Activated CD4-positive, alpha-beta T cell treated with anti-CD3 and anti-CD28 coated beads, Interleukin-2, amount 50 U/mL, for 16 hours (primary cell): ENCODE results near the gene PPP1R8.
A peak's percentile ranks its signal among the peaks of the same experiment; 100 is the strongest.
"Not testable (repeated sequence)": the region's sequence is repeated elsewhere in the genome, so short reads cannot be mapped to it uniquely, and the experiment has no call there.

Experiments
- DNase-seq: peaks from one replicate; pipeline ENCODE4 v3.0.0-alpha.2; 2020

PPP1R8 gene

DNA sequence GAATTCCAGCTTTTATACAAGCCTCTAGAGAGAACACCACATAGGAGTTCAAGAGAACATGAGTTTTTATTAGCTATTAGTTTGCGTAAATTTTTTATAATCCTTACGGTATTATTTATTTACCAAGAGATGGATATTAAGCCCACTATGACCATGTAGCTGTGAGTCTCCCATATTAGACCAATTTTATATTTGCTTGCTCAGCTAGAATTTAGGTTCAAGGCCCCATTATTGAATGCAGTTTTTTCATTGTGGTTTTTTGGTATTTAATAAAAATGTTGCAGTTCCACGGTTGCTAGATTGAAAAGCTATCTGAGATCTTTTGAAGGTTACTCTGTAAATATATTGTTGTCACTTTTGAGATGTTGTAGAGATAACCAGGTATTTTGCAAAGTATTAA lies 2.9 kb downstream of the PPP1R8 start:
- DNase-seq: no peak

DNA sequence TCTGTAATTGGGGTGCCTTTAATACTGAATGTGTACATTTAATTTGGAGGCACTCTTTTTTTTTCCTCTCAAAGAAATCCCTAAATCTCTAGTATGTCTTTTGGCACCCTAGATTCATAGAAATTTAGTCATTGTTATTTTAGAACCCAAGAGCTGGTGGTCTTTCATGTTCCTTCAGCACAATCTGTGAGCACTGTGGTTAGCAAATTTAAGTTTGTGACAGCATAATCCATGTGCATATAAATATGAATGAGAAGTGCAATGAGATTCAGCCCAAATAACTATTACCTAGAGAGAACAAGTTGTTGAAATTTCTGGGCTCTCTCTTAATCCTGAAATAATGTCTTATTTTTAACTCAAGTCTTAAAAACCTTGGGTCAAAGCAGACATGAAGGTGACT lies 4.5 kb downstream of the PPP1R8 start:
- DNase-seq: no peak

DNA sequence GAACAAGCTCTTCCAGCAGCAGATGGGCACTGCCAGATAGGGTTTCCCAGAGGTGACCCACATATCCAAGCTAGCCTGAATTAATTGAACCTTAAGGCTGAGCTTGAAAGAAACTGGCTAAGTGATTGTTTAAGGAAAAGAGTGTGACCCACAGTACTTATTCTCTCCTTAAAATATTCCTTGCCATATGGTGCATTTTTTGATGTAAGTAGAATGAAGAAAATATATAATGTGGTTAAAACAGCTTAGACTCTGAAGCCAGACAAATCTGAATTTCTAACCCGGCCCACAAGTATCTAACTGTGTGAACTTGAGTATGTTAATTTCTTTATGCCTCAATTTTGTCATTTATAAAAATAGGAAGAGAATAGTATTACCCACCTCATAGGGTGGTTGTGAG lies 4.9 kb downstream of the PPP1R8 start:
- no peak for DNase-seq

DNA sequence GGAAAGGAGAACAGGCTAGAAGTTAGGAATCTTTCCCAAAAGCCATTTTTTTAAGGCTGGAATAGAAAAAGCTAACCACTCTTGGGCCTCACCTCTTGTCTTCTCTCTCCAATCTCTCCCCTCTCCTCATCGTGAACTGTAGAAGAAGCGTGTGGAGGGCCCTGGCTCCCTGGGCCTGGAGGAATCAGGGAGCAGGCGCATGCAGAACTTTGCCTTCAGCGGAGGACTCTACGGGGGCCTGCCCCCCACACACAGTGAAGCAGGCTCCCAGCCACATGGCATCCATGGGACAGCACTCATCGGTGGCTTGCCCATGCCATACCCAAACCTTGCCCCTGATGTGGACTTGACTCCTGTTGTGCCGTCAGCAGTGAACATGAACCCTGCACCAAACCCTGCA lies 19.4 kb downstream of the PPP1R8 start:
- no peak for DNase-seq

DNA sequence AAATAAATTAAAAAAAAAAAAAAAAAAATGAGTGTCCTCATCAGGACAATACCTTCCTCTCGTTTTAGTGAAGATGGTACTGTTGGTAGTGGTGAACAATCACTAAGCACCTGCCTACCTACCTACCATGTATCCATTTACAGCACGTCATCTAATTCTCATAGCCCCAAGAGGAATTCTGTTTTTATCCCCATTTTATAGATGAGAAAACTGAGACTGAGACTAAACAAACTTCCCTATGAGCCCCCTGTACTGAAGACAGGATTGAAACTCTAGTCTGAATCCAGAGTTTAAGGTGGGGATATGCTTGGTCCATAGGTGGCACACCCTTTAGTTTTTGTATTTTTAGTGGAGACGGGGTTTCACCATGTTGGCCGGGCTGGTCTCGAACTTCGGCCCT lies 24.5 kb downstream of the PPP1R8 start:
- DNase-seq: no peak

DNA sequence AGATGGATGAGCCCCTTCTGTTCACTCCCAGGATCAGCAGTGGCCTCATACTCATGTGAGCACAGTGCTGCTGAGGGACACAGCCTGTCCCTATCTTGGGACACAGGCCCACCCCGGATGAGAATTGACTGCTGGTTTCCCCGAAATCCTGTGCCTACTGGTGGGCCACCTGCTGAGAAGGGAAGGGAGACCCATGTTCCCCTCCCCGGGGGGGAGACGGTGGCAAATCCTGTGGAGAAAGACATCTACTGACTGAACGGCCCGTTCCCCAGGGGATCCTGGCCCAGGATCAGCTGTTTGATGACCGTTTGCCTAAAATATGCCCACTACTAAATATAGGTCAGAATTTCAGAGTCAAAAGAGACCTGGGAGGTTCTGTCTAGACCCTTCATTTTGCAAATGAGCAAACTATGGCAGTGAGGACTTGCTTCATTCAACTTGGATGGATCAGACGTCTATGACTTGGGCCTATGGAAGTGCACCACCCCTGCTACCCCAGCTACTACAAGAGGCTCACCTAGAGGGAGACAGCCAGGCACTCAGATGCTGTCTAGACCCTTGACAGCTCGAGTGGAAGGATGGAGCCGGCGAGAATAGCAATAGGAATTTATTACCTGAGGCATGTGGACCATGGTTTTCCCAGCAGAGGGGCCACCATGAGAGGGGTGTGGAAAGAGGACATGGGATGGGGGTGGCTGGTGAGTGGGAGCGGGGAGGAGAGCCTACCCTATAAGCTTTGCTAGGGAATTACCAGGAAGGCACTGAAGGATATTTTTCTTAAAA lies 26.2 kb downstream of the PPP1R8 start:
- DNase-seq: no peak

DNA sequence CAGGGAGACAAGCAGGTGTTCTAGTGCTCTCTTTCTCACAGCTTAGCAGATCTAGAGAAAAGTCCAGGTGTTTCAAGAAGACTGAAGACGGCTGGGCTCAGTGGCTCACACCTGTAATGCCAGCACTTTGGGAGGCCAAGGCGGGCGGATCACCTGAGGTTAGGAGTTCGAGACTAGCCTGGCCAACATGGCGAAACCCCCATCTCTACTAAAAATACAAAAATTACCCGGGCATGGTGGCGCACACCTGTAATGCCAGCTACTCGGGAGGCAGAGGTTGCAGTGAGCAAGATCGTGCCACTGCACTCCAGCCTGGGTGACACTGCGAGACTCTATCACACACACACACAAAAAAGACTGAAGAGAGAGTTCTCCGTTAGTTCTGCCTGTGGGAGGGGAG lies 27.0 kb downstream of the PPP1R8 start:
- DNase-seq: not testable (repeated sequence)

DNA sequence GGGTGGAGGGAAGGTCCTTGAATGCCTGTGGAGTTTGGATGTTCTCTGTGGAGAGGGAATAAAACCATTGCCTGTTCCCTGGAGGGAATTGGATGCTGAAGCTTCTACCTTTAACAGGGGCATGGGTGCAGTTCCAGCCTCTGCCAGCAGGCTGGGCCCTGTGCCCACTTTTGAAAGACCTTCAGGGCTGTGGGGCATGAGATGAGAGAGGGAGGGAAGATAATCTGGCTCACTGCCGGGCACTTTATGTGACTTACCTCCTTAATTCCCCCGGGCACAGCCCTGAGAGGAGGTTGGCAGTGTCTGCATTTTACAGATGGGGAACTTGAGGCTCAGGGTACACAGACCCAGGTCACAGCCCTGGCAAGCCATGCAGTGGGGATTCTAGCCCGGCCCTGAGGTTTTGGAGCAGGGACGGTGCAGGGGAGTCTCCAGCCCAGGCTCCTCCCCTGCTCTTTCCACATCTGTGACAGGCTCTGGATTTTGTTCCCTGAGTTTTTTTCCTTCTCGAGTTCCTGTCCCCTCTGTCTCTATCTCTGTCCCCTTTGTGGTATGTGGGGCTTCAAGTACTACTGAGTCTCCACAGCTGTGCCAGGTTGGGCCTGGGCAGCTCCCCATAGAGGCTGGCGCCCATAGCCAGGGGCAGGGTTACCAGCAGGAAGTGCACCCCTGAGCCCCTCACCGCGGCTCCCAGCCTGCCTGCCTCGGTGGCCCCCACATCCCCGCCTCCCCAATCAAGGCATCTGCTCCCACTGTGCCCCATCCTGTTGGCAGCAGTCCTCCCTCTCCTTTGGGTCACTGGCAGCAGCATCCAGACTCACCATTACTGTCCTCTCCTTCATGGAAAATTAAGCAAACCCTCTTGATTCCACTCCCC lies 27.7 kb downstream of the PPP1R8 start:
- DNase-seq: peak; percentile 83

DNA sequence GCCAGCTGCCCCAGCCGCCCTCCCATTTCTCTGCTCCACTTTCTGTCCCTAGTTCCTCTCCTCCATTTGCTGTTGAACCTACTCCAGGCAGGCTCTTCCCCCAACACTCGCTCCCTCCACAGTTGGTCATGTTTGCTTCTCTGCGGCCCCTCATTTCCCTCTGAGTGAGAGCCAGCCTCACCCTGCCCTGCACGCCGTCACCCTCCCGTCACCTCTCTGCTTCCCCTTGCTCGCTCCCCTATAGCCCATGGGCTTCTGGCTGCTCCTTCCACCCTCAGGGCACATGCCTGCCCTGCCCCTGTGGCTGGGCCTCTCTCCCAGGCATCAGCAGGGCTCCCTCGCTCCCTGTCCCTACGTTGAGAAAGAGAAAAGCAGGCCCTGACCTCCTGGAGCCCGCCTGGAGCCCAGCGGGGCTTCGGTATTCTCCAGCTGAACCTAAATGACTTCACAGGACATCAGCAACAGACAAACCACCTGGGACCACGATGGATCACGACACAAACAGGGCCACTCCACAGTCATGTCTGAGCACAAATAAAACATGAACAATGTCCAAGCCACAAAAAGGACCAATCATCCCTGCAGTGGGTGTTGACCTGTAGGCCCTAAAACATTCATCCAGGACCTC lies 28.5 kb downstream of the PPP1R8 start:
- DNase-seq: no peak

DNA sequence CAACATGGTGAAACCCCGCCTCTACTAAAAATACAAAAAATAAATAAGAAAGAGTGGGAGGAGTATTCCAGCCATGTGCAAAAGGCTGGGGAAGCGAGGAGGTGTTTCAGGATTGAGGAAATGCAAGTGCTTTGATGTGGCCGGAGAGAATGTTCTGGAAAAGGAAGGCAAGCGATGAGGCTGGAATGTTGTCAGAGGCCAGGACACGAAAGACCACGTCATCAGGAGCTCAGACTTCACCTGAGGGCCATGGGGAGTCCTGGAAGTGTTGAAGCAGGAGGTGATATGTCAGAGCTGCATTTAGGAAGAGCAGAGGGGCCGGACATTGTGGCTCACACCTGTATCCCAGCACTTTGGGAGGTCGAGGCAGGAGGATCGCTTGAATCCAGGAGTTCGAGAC lies 30.9 kb downstream of the PPP1R8 start:
- no peak for DNase-seq

DNA sequence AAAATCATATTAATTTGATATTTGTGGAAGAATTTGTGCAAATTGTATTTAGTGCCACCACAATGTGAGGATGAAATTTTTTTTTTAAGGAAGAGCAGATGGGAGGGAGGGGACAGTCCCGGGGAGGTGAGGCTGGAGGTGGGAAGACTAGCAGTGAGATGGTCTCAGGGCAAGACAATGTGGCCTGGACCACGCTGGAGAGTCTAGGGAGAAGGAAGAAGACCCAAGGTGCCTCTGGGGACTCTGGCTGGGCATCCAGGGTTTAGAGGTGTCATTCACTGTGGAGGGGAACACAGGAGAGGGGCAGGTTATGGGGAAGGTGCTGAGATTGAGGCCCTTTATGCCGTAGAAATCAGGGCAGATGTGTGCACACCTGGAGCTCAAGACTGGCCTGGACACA lies 31.4 kb downstream of the PPP1R8 start:
- no peak for DNase-seq

DNA sequence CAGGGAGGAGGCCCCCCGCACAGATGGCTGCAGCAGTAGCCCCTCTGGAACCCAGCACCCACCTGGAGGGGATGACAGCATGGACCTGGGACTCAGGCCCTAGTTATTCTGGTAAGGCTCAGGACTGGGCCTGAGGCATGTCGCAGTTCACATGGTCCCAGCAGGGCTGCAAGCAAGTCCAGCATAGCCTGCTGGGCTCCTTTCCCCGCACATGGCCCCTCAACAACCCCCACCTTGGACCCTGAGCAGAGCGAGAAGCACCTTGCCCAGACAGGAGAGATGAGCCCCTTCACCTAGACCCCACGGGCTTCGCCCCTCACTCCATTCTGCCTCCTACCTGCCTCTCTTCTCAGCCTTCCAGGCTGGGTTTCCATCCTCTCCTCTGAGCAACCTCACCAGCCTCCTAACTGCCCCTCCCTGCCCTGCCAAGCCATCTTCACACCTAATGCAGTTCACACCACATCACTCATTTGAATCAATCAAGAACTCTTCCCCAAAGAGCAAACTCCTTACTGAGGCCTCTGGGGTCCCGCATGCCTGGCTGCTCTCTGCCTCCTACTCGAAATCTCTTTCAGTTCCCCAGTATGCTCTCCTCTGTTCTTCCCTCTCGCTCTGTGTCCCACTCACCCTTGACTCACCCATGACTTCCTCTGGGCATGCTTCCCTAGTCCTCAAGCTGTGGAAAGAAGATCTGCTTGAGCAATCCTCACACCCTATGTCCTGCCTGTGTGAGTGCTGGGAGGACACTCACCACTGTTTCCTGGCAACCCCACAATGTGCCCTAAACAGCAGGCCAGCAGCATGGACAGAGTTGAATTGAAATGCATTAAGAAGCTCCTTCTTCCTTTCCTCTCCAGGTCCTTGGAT lies 32.3 kb downstream of the PPP1R8 start:
- DNase-seq: no peak

DNA sequence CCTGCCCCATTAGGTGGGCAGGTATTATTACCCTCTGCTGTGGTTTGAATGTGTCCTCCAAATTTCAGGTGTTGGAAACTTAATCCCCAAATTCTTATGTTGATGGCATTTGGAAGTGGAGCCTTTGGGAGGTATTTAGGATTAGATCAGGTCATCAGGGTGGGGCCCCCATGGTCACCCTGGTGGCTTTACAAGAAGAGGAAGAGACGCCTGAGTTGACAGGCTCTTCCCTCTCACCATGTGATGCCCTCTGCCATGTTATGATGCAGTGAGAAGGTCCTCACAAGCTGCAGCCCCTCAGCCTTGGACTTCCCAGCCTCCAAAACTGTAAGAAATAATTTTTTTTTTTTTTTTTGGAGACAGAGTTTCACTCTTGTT lies 32.9 kb downstream of the PPP1R8 start:
- no peak for DNase-seq

DNA sequence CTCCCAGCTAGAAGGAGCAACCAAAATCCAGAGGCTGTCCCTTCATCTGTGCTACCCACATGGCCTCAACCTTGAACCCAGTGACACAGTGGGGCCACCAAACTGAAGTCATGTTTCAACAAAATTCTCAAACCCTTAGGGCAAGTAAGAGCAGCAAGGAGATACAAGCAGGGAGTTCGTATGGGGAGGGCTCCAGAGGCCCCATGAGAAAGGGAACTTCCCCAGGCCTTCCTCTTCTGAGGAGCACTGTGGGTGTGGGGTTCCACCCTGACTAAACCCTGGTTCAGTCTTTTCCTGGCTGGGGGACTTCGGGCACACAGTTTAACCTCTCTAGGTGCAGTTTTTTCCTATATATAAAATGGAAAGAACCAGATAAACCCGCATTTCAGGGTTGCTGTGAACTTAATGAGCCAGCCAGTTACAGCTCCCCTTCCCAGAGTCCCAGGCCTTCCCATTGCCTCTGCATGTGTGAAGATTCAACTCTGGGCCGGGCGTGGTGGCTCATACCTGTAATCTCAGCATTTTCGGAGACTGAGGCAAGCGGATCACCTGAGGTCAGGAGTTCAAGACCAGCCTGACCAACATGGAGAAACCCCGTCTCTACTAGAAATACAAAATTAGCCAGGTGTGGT lies 33.8 kb downstream of the PPP1R8 start:
- DNase-seq: peak; percentile 18

DNA sequence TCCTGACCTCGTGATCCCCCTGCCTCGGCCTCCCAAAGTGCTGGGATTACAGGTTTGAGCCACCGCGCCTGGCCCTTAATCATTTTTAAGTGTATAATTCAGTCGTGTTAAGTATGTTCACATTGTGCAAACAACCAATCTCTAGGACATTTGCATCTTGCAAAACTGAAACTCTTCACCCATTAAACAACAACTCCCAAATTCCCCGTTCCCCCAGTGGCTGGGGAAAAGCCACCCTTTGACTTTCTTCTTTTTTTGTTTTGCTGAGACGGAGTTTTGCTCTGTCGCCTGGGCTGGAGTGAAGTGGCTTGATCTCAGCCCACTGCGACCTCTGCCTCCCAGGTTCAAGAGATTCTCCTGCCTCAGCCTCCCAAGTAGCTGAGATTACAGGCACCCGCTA lies 35.2 kb downstream of the PPP1R8 start:
- DNase-seq: no peak

DNA sequence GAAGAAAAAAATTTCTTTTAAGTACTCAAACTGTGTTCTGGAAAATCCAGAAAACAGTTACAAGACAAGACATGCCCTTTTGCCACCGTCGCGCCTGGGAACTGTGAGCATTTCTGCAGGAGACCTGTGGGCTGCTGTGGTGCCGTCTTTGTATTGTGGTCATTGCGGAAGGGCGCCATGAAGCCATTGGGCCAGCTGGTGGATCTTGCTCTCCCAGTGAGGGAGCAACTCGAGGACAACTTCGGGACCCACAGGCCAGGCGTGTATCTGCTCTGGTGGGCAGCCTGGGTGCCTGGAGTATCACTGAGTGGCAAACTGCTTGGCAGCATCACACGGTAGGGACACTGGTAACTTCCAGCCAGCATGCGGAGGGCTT lies 38.0 kb downstream of the PPP1R8 start:
- DNase-seq: no peak

DNA sequence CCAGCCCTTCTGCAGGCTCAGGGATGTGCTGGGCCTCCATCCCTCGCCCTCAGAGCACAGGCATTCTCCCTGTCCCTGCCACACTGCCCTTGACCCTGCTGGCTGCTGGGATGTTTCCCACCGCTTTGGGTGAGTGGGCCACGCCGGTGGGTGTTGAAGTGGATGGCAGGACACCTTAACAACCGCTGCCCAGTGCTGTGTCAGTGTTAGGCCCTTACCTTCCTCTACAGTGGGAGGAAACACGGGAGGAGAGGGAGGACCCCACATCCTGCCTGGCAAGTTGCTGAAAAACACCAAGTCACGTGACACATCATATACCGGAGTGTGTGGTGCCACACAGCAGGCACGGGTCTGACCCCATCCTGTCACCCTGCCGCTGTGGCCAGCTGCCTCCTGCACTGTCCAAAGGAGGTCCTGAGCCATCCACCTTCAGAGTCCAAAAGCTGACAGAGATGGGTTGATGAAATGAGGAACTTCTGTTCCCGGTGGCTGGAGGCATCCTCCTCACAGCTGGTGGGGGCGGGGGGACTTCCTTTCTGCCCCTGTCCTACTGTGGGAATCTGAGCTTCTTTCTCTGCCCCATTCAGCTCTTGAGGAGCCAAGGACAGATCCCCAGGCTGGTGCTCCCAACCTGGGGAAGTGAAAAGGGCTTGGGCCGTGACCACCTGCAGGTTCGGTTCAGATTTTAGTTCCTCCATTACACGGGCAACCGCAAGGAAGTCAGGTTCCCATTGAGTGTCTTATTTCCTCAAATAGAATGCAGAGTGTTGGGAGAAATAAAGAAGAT lies 38.5 kb downstream of the PPP1R8 start:
- DNase-seq: peak; percentile 83

DNA sequence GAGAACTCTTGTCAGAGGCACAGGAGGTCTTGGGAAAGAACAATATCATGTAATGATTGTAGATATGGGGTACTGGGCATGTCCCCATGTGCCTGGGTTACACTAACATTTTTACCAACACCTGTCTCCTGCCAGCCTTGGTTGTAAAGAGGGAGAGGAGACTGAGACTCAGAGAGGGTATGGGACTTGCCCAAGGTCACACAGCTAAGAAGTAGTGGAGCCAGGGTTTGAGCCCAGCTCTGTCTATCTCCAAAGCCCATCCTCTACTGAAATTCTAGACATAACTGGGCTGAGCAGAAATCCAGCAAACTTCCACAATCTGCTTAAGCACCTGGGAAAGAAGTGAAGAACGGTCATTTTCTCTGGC lies 39.1 kb downstream of the PPP1R8 start:
- no peak for DNase-seq

DNA sequence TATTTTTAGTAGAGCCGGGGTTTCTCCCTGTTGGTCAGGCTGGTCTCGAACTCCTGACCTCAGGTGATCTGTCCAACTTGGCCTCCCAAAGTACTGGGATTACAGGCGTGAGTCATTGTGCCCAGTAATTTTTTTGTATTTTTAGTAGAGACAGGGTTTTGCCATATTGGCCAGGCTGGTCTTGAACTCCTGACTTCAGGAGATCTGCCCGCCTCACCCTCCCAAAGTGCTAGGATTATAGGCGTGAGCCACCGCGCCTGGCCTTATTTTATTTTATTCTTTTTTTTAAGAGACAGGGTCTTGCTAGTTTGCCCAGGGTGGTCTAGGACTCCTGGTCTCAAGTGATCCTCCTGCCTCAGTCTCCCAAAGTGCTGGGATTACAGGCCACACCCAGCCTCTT lies 40.5 kb downstream of the PPP1R8 start:
- DNase-seq: not testable (repeated sequence)

DNA sequence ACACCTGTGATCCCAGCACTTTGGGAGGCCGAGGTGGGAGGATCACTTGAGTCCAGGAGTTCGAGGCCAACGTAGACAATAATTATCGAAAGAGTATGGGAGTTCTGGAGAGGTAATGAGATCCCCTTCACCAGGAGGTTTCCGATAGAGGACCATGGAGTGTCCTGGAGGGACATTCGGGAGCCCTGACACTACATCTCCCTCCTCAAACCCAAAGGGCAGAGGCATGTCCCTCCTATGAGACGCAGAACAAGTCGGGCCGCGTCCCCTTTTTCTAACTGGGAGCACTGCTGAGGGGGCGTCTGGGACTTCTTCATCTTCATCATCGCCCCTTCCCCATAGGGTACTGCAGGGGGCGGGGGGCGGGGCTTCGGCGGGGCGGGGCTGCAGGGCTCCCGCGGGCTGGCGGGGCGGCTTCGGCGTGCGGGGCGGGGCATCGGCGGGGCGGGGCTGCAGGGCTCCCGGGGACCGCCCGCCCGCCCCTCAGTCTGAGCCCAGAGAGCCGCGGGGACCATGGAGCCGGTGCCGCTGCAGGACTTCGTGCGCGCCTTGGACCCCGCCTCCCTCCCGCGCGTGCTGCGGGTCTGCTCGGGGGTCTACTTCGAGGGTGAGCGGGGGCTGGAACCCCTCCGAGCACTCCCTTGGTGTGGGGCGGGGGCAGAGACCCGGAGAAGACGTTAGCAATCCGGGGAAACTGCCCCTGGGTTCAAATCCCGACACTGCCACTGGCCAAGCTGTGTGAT lies 41.6 kb downstream of the PPP1R8 start, which contains the start of gene THEMIS2:
TSS of gene THEMIS2 (plus strand) at position 486 of the 743 bp plus-strand sequence. CDS start at position 514, 28 bp downstream.
- peak; percentile 77 for DNase-seq
